ENCODE results near the gene LDLRAP1.

The LDLRAP1 gene

DNA sequence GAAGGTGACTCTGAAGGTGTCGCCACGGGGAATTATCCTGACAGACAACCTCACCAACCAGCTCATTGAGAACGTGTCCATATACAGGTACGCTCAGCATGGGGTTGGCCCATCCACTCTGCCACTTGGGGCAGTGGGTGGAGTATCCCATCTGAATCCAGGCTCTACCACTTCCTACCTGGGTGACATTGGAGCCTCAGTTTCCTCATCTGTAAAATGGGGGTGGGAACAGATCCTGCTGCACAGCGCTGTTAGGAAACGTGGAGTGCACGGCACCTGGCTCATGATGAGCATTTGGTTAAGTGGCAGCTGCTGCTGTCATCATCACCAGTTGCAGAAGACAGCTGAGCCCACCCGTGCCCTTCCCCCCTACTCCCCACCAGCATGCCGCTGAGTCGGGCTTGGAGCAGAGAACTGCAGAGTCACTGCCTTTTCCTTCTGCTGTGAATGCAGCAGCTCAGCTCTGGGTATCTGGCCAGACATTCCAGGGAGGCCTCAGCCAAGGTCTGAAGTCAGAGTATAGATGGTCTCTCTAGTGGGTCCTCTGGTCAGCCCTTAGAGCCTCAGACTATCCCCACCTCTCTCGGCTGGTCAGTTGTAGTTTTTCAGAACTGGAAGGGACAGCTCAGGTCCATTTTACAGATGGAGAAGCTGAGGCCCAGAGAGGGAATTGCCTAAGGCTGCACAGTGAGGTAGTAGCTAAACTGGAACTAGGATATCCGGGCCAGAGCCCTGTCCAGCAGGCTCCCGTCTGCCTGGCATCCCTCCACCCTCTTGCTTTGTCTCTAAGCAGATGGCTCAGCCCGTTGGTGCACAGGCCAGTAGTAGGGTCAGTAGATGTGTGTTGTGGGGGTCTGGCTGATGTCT is 11.7 kb downstream of the LDLRAP1 start:
- DNase-seq (ENCODE audit: low read depth) = no peak
- TF ChIP-seq, protein P1, sequence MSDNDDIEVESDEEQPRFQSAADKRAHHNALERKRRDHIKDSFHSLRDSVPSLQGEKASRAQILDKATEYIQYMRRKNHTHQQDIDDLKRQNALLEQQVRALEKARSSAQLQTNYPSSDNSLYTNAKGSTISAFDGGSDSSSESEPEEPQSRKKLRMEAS (IDR thresholded peaks at IDR 0.05; ENCODE audit: low read depth, low read length) = no peak
- TF ChIP-seq, protein P2, sequence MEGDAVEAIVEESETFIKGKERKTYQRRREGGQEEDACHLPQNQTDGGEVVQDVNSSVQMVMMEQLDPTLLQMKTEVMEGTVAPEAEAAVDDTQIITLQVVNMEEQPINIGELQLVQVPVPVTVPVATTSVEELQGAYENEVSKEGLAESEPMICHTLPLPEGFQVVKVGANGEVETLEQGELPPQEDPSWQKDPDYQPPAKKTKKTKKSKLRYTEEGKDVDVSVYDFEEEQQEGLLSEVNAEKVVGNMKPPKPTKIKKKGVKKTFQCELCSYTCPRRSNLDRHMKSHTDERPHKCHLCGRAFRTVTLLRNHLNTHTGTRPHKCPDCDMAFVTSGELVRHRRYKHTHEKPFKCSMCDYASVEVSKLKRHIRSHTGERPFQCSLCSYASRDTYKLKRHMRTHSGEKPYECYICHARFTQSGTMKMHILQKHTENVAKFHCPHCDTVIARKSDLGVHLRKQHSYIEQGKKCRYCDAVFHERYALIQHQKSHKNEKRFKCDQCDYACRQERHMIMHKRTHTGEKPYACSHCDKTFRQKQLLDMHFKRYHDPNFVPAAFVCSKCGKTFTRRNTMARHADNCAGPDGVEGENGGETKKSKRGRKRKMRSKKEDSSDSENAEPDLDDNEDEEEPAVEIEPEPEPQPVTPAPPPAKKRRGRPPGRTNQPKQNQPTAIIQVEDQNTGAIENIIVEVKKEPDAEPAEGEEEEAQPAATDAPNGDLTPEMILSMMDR (IDR thresholded peaks at IDR 0.05; ENCODE audit: low read depth, low read length) = no peak
- TF ChIP-seq POLR2A (IDR thresholded peaks at IDR 0.05; ENCODE audit: extremely low read depth, insufficient read length) (no peak), MYC (IDR thresholded peaks at IDR 0.05; ENCODE audit: low read depth, low read length) (no peak)
- H3K4me3 ChIP-seq (ENCODE audit: low read depth, low read length) = no peak overlapping the region

DNA sequence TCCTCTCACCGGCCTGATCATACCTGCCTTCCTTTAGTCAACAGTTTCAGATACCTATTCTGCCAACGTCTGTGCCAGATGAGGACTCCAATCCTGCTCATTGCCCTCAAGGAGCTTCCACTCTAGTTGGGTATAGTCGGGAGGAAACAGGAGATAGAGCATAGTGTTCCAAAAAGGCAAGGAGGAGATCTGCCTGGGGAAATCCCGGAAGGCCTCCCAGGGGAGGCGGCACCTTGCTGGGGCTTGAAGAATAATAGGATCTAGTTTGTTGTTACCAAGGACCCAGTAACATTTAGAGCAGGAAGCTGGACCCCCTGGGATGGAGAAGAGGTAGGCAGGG is 12.3 kb downstream of the LDLRAP1 start:
- TF ChIP-seq, protein P2 (IDR thresholded peaks at IDR 0.05; ENCODE audit: low read depth, low read length) = no peak
- TF ChIP-seq, protein P1 (IDR thresholded peaks at IDR 0.05; ENCODE audit: low read depth, low read length) = no peak
- TF ChIP-seq MYC (IDR thresholded peaks at IDR 0.05; ENCODE audit: low read depth, low read length) (no peak), POLR2A (IDR thresholded peaks at IDR 0.05; ENCODE audit: extremely low read depth, insufficient read length) (no peak)
- no peak for DNase-seq (ENCODE audit: low read depth)
- H3K4me3 ChIP-seq (ENCODE audit: low read depth, low read length) = no peak overlapping the region

DNA sequence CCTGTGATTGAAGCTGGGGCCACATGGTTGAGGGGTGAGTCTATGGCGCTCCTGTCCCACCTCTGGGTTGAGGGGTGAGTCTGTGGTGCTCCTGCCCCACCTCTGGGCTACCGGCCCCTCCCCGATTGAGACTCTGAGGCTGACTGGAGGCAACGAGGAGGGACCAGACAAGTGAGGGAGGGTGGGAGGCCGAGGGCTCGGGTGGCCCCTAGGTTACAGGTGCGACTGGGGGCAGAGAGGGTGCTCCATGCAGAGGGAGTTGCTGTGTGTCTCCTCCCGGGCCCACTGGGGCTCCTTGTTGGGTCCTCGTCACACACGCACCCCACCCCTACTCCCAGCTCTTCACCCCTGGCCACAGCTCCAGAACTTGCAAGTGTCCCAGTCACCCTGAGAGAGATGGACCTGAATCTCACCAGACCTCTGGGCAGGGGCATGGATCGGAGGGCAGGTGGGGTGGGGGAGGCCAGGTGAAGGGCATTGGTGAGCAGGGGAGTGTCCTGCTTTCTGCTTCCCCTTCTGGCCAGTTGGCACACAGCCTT is 12.8 kb downstream of the LDLRAP1 start:
- DNase-seq (ENCODE audit: low read depth) = no peak
- no peak overlapping the region for H3K4me3 ChIP-seq (ENCODE audit: low read depth, low read length)
- TF ChIP-seq, protein P2 (IDR thresholded peaks at IDR 0.05; ENCODE audit: low read depth, low read length) = no peak
- TF ChIP-seq POLR2A (IDR thresholded peaks at IDR 0.05; ENCODE audit: extremely low read depth, insufficient read length) (no peak), MYC (IDR thresholded peaks at IDR 0.05; ENCODE audit: low read depth, low read length) (no peak)
- TF ChIP-seq, protein P1 (IDR thresholded peaks at IDR 0.05; ENCODE audit: low read depth, low read length) = no peak

DNA sequence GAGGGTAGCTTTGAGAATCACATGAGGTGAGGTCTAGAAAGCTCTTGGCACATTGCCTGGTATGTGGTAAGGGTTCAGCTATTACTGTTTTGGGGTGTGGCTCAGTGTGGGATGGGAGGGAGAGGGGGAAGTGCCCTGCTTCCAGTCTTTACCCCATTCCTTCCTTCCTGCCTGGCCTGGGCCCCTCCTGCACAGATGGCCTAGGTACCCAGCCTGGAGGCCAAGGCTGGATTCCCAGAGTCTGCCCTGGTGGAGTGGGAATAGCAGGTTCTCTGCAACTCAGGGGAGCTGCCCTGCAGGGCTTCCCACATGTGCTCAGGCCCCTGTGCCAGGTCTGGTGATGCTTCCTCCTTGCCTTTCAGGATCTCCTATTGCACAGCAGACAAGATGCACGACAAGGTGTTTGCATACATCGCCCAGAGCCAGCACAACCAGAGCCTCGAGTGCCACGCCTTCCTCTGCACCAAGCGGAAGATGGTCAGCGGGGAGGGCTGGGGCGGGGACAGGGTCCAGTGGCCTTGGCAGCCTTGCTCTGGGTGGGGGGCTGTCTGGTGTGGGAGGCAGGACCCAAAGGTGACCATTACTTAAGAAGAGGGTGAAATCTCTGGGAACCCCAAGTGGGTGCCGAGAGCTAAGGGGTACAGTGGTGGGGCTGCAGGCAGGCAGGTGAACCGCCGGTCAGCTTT is 13.5 kb downstream of the LDLRAP1 start:
- TF ChIP-seq, protein P1 (IDR thresholded peaks at IDR 0.05; ENCODE audit: low read depth, low read length) = no peak
- TF ChIP-seq, protein P2 (IDR thresholded peaks at IDR 0.05; ENCODE audit: low read depth, low read length) = no peak
- TF ChIP-seq MYC (IDR thresholded peaks at IDR 0.05; ENCODE audit: low read depth, low read length) (no peak), POLR2A (IDR thresholded peaks at IDR 0.05; ENCODE audit: extremely low read depth, insufficient read length) (no peak)
- H3K4me3 ChIP-seq (ENCODE audit: low read depth, low read length) = no peak overlapping the region
- peak; percentile 63 for DNase-seq (ENCODE audit: low read depth)

DNA sequence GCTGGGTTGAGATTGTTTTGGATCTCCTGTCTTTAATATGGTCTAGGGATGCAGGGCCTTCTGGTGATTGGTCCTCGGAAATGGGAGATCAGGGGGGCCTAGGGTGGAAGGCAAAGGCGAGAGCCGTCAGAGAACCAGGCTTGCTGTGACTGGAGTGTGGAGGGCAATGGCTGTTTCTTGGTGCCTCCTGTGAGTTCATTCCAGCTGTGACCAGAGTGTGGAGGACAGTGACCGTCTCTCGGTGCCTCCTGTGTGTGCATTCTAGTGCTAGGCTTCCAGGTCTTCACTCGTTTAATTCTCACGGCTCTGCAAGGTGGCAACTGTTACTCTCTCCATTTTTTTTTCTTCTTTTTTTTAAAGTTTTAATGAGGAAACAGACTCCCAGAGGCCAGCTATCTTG is 14.1 kb downstream of the LDLRAP1 start:
- DNase-seq (ENCODE audit: low read depth) = no peak
- TF ChIP-seq, protein P2 (IDR thresholded peaks at IDR 0.05; ENCODE audit: low read depth, low read length) = no peak
- TF ChIP-seq, protein P1 (IDR thresholded peaks at IDR 0.05; ENCODE audit: low read depth, low read length) = no peak
- no peak for TF ChIP-seq MYC (IDR thresholded peaks at IDR 0.05; ENCODE audit: low read depth, low read length)
- TF ChIP-seq POLR2A (IDR thresholded peaks at IDR 0.05; ENCODE audit: extremely low read depth, insufficient read length) = no peak
- no peak overlapping the region for H3K4me3 ChIP-seq (ENCODE audit: low read depth, low read length)

Measured in NB4 (cell line).